ENCODE results near the gene GUCY2C.

The GUCY2C gene

GRCh38 chr12:14701809-14702568, 5.6 kb upstream of the GUCY2C start:
- Histone ChIP-seq H3K4me3 (replicated peaks; ENCODE audit: low read depth, low read length) (no peak overlapping the region), H3K36me3 (ENCODE audit: control insufficient read depth, insufficient read depth, low read length) (no peaks in the 10 kb centered on the region), H3K27me3 (replicated peaks; ENCODE audit: control insufficient read depth, insufficient read depth, low read length) (no peaks in the 10 kb centered on the region)
- no peak for DNase-seq (ENCODE audit: extremely low read depth, insufficient read length)
- no peak for TF ChIP-seq CTCF (IDR thresholded peaks at IDR 0.05; ENCODE audit: insufficient read depth, low read length, poor library complexity, severe bottlenecking)

- no peaks in the 10 kb centered on the region for H3K36me3 ChIP-seq (ENCODE audit: control insufficient read depth, insufficient read depth, low read length)
- H3K4me3 ChIP-seq (replicated peaks; ENCODE audit: low read depth, low read length), result no peak overlapping the region
- no peak for TF ChIP-seq CTCF (IDR thresholded peaks at IDR 0.05; ENCODE audit: insufficient read depth, low read length, poor library complexity, severe bottlenecking)
- H3K27me3 ChIP-seq (replicated peaks; ENCODE audit: control insufficient read depth, insufficient read depth, low read length), result no peaks in the 10 kb centered on the region
- no peak for DNase-seq (ENCODE audit: extremely low read depth, insufficient read length)
These were observed 4.5 kb upstream of the GUCY2C start for GRCh38 chr12:14700935-14701334.

DNA sequence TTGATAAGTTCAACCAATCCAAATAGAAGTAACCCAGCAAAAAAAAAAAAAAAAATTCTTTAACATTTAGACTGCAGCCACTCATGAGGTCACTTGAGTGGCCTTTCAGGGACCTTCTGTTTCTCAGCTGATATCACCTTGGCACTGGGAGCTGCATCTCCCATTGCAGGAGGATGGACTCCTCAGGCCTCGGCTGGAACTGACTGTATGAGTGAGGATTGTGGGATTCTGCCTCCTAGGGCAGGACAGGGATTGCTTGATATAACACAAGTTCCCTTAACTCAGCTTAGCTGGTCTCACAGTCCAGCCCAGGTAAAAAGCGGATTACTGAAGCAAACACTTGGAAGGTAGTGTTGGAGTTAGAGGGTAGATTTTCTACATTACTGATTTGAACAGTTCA, 3.5 kb upstream of the GUCY2C start:
- Histone ChIP-seq H3K4me3 (replicated peaks; ENCODE audit: low read depth, low read length) (no peak overlapping the region), H3K36me3 (ENCODE audit: control insufficient read depth, insufficient read depth, low read length) (no peaks in the 10 kb centered on the region), H3K27me3 (replicated peaks; ENCODE audit: control insufficient read depth, insufficient read depth, low read length) (no peaks in the 10 kb centered on the region)
- no peak for TF ChIP-seq CTCF (IDR thresholded peaks at IDR 0.05; ENCODE audit: insufficient read depth, low read length, poor library complexity, severe bottlenecking)
- no peak for DNase-seq (ENCODE audit: extremely low read depth, insufficient read length)

DNA sequence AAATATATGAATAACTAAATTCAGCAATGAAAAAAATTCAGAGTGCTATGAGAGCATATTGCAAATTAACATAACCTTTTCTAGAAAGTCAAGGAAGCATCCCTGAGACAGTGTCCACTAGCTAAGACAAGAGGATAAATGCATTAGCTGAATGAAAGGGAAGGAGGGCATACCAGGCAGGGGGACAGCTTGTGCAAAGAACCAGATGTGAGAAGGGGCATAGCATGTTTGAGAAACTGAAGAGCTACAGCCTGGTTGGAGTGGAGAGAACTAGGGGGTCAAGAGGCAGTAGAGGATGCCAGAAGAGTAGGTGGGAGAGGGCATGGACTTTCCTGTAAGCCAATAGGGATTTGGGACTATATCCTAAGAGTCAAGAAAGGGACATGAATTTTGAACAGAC, 2.2 kb upstream of the GUCY2C start:
- no peak for DNase-seq (ENCODE audit: extremely low read depth, insufficient read length)
- Histone ChIP-seq H3K36me3 (ENCODE audit: control insufficient read depth, insufficient read depth, low read length) (no peaks in the 10 kb centered on the region), H3K27me3 (replicated peaks; ENCODE audit: control insufficient read depth, insufficient read depth, low read length) (no peaks in the 10 kb centered on the region)

DNA sequence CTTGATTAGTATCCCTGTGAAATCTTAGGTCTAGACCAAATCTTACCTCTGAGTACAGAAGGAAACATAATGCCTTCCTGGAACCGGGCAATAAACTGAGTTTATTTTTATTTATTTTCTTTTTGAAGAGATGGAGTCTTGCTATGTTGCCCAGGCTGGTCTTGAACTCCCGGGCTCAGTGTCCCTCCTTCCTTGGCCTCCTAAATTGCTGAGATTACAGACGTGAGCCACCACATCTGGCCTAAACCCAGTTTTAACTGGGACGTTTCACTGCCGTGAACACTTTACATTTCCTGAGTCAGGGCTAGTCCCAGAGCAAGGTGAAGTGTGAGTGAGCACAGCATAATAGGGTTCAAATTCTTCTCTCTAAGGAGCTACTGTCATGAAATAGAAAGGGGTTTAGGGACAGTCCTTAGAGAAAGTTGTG, 671 bp downstream of the GUCY2C start:
- H3K4me3 ChIP-seq (replicated peaks; ENCODE audit: low read depth, low read length), result no peak overlapping the region
- TF ChIP-seq CTCF (IDR thresholded peaks at IDR 0.05; ENCODE audit: insufficient read depth, low read length, poor library complexity, severe bottlenecking), result no peak
- H3K36me3 ChIP-seq (ENCODE audit: control insufficient read depth, insufficient read depth, low read length), result no peaks in the 10 kb centered on the region
- no peak for DNase-seq (ENCODE audit: extremely low read depth, insufficient read length)
- no peaks in the 10 kb centered on the region for H3K27me3 ChIP-seq (replicated peaks; ENCODE audit: control insufficient read depth, insufficient read depth, low read length)

More for the DNA sequence above, 2.2 kb upstream of the GUCY2C start:
- H3K4me3 ChIP-seq (replicated peaks; ENCODE audit: low read depth, low read length), result no peak overlapping the region
- TF ChIP-seq CTCF (IDR thresholded peaks at IDR 0.05; ENCODE audit: insufficient read depth, low read length, poor library complexity, severe bottlenecking), result no peak

Measured in GM06990 (cell line).